Muscle layer of colon (tissue), 2 donors: ENCODE data around the gene NDEL1.
"Not testable (repeated sequence)": the region's sequence is repeated elsewhere in the genome, so short reads cannot be mapped to it uniquely, and the experiment has no call there.

Experiments used
- H3K27ac ChIP-seq: one replicate; pipeline ENCODE4 v1.7.0; 2013; ENCODE audit warnings: low read depth, mild to moderate bottlenecking, low read length, moderate library complexity
- H3K27me3 ChIP-seq, 2 donors: one replicate each; pipeline ENCODE4 v1.7.0; 2013; ENCODE audit warnings: low read length in 2 of 2, mild to moderate bottlenecking in 2 of 2; ENCODE audit not compliant: insufficient read depth in 2 of 2, control insufficient read depth in 1 of 2
- H3K36me3 ChIP-seq: one replicate; pipeline ENCODE4 v1.7.0; 2013; ENCODE audit warnings: mild to moderate bottlenecking, low read length; ENCODE audit not compliant: insufficient read depth
- H3K4me1 ChIP-seq: one replicate; pipeline ENCODE4 v1.7.0; 2013; ENCODE audit warnings: mild to moderate bottlenecking, low read length; ENCODE audit not compliant: insufficient read depth
- H3K4me3 ChIP-seq, 2 donors: one replicate each; pipeline ENCODE4 v1.7.0; 2013; ENCODE audit warnings: low read length in 2 of 2, low read depth in 1 of 2, mild to moderate bottlenecking in 1 of 2, moderate library complexity in 1 of 2
- H3K9ac ChIP-seq: one replicate; pipeline ENCODE4 v1.7.0; 2013; ENCODE audit warnings: low read length
- H3K9me3 ChIP-seq: one replicate; pipeline ENCODE4 v1.7.0; 2013; ENCODE audit warnings: mild to moderate bottlenecking, low read length
- donor health status: abdominal sarcoma.
- donor health status: Adenocarcinoma of cecum.

NDEL1 gene, protein sequence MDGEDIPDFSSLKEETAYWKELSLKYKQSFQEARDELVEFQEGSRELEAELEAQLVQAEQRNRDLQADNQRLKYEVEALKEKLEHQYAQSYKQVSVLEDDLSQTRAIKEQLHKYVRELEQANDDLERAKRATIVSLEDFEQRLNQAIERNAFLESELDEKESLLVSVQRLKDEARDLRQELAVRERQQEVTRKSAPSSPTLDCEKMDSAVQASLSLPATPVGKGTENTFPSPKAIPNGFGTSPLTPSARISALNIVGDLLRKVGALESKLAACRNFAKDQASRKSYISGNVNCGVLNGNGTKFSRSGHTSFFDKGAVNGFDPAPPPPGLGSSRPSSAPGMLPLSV

GRCh38 chr17:8435245-8436168, at the start of gene NDEL1:
TSS of gene NDEL1 (plus strand) at chr17:8435884. CDS start at chr17:8444272, 8,388 bp downstream.
- Histone ChIP-seq H3K27ac (peak within 1 kb of the TSS; percentile 97), H3K36me3 (peaks cover 9% of the 10 kb centered on the region), H3K4me1 (peaks cover 12% of the 10 kb centered on the region), H3K4me3 (peak within 1 kb of the TSS; percentile 95 to 96), H3K9ac (peak within 1 kb of the TSS; percentile 99), H3K9me3 (no peaks in the 10 kb centered on the region), H3K27me3 (no peaks in the 10 kb centered on the region)

DNA sequence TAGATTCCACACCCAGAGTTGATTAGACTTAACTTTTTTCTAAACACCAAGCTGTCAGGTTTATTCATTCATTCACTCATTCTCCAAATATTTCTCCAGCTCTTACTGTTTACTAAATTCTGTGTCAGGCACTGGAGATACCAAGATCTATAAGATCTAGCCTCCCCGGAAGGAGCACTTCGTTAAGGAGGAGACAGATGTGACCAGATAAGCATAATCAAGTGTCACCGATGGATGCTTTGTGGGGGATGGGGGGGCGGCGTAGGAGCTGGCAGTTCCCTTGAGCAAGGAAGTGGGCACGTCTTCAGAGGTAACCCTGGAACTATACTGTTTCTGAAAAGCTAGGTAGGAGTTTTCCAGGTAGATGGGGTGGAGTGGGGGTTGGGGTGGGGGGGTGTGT, 48.8 kb upstream of the NDEL1 start:
- no peaks in the 10 kb centered on the region for H3K9me3 ChIP-seq
- peaks cover 6% of the 10 kb centered on the region for H3K4me1 ChIP-seq
- no peaks in the 10 kb centered on the region for H3K27me3 ChIP-seq
- H3K9ac ChIP-seq = no peak overlapping the region
- H3K4me3 ChIP-seq = no peak overlapping the region
- peaks cover 1% of the 10 kb centered on the region for H3K36me3 ChIP-seq
- H3K27ac ChIP-seq = no peak overlapping the region

DNA sequence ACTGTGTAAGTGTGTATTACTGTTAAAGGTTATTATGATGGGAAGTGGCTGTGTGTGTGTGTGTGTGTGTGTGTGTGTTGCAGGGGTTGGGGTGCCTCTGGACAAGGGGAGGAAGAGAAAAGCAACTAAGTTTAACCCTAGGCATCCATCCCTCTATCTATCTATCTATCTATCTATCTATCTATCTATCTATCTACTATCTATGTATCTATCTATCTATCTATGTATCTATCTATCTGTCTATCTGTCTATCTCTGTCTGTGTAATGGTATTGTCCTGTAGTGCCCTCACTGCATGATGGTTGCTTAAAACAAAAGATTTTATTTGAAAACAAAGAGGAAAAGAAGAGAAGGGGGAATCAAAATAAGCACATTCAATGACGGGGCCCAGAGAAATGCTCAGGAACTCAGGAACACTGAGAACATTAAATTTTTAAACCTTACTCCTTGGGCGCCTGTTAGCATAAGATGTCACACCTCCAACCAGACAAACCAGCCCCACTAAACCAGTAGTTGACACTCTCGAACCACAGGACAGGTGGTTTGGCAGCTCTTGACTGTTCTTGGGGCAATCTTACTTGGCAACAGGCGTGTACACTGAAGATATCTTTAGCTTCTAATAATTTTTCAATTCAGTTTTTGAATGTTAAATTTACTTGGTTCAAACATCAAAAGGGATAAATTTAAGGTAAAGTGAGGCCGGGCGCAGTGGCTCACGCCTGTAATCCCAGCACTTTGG, 47.6 kb upstream of the NDEL1 start:
- Histone ChIP-seq H3K9ac (no peak overlapping the region), H3K4me3 (no peak overlapping the region), H3K4me1 (no peaks in the 10 kb centered on the region), H3K27ac (no peak overlapping the region), H3K9me3 (no peaks in the 10 kb centered on the region), H3K36me3 (no peaks in the 10 kb centered on the region), H3K27me3 (no peaks in the 10 kb centered on the region)

- Histone ChIP-seq H3K27ac (no peak overlapping the region), H3K27me3 (peaks cover 10 to 12% of the 10 kb centered on the region in 2 donors), H3K9me3 (no peaks in the 10 kb centered on the region), H3K9ac (no peak overlapping the region), H3K4me3 (no peak overlapping the region), H3K36me3 (no peaks in the 10 kb centered on the region), H3K4me1 (no peaks in the 10 kb centered on the region)
Observed at GRCh38 chr17:8391711-8392110, 44.0 kb upstream of the NDEL1 start.

DNA sequence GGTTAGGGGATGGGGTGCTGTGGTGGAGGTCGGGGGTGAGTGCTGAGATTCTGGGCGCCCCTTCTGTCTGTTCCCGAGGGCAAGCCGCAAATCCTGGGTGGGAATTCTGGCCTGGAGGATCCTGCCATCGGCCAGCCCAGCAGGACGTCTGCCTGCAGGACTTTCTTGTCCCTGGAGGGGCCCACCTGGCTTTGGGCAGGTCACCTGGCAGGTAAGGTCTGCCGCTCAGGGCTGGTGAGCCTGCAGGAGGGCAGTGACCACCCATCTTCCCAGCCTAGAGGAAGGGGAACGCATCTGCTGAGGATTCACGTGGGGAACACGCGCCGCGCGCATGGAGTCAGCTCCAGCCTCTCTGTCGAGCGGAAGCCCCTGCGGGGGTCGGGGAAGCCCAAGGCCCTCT, 43.4 kb upstream of the NDEL1 start:
- Histone ChIP-seq H3K9me3 (no peaks in the 10 kb centered on the region), H3K4me3 (no peak overlapping the region), H3K36me3 (no peaks in the 10 kb centered on the region), H3K27me3 (peaks cover 16% of the 10 kb centered on the region in 2 donors), H3K4me1 (no peaks in the 10 kb centered on the region), H3K27ac (no peak overlapping the region), H3K9ac (no peak overlapping the region)

- no peaks in the 10 kb centered on the region for H3K9me3 ChIP-seq
- H3K36me3 ChIP-seq = no peaks in the 10 kb centered on the region
- no peak overlapping the region for H3K9ac ChIP-seq
- no peak overlapping the region for H3K27ac ChIP-seq
- no peaks in the 10 kb centered on the region for H3K4me1 ChIP-seq
- H3K4me3 ChIP-seq = no peak overlapping the region
- H3K27me3 ChIP-seq = peaks cover 16 to 21% of the 10 kb centered on the region in 2 donors
Observed at GRCh38 chr17:8392674-8393469, 42.8 kb upstream of the NDEL1 start.

DNA sequence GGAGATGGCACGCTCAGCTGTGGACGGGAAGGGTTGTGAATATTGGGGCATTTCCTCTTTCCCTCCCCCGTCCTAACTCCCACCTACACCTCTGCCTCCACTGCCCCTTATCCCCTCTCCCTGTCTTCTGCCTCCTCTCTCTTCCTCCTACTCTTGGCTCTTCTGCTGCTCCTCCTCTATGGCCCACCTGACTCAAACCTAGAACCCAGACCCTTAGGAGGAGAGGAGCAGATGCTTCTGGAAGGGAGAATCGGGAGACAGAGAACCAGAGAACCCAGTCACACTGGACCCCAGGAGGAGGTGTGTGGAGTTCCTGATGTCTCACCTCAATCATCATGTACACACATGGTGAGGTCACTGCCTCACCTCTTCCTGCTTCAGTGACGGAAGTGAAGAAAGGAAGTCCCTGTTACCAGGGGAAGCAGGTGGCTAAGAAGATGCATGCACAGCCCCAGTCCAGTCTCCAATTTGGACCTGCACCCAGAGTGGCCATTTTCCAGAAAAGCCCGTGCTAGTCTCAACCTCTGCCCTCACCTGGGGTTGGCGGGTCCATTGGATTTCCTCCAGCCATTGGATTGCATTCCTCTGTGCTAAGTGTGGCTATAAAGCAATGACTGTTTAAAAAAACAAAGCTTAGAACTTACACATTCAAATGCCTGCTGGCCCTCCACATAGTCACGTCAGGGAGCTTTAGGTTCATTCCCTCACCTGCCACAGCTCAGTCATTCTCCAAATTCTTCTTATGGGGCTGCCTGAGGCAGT, 42.0 kb upstream of the NDEL1 start:
- Histone ChIP-seq H3K27ac (no peak overlapping the region), H3K4me1 (no peaks in the 10 kb centered on the region), H3K27me3 (peaks cover 16 to 23% of the 10 kb centered on the region in 2 donors), H3K9me3 (no peaks in the 10 kb centered on the region), H3K4me3 (no peak overlapping the region), H3K9ac (no peak overlapping the region), H3K36me3 (no peaks in the 10 kb centered on the region)

DNA sequence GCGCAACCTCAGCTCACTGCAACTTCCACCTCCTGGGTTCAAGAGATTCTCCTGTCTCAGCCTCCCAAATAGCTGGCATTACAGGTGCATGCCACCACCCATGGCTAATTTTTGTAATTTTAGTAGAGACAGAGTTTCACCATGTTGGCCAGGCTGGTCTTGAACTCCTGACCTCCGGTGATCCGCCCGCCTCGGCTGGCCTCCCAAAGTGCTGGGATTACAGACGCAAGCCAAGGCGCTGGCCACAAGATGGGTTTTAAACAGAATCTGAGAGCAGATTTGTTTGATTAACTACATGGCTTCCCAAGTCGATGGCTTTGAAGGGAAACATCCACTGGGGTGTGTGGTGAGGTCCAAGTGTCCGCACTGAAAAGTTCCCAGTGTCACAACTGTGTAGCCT, 41.2 kb upstream of the NDEL1 start:
- not testable (repeated sequence) for H3K9ac ChIP-seq, H3K4me3 ChIP-seq, H3K36me3 ChIP-seq, H3K9me3 ChIP-seq, H3K4me1 ChIP-seq, H3K27ac ChIP-seq
- peaks cover 16 to 23% of the 10 kb centered on the region in 2 donors for H3K27me3 ChIP-seq

DNA sequence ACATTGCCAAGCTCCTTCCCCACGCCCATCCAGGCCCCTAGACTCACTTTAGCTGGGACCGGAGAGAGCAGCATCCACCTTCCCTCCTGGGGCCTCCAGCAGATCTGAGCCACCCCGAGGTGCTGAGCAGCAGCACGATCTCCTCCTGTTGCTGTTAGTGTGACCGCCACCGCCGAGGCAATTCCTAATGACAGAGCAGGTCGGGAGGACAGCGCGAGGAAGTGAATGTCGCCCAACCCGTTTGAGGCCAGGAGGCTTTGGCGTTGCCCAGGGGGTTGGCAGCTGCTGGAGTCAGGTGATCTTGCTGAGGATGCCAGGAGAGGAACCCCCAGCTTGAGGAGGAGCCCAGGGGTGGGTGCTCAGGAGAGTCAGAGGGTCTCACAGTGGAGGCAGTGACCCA, 38.0 kb upstream of the NDEL1 start, which contains the start of gene RNF222:
Gene RNF222, minus strand, starts transcription at position 192 of the 400 bp plus-strand sequence. CDS start 4,366 bp downstream, outside the sequence.
- no peak within 1 kb of the TSS for H3K9ac ChIP-seq
- no peaks in the 10 kb centered on the region for H3K9me3 ChIP-seq
- H3K4me1 ChIP-seq = no peaks in the 10 kb centered on the region
- peaks cover 16 to 23% of the 10 kb centered on the region in 2 donors for H3K27me3 ChIP-seq
- no peak within 1 kb of the TSS for H3K27ac ChIP-seq
- no peaks in the 10 kb centered on the region for H3K36me3 ChIP-seq
- H3K4me3 ChIP-seq = no peak within 1 kb of the TSS

- no peaks in the 10 kb centered on the region for H3K36me3 ChIP-seq
- H3K27ac ChIP-seq = no peak overlapping the region
- no peaks in the 10 kb centered on the region for H3K9me3 ChIP-seq
- no peaks in the 10 kb centered on the region for H3K4me1 ChIP-seq
- peaks cover 16 to 17% of the 10 kb centered on the region in 2 donors for H3K27me3 ChIP-seq
- H3K9ac ChIP-seq = no peak overlapping the region
- H3K4me3 ChIP-seq = no peak overlapping the region
Observed at GRCh38 chr17:8398980-8399379, 36.7 kb upstream of the NDEL1 start.
